ENCODE measurements around the gene LTBR.

DNA sequence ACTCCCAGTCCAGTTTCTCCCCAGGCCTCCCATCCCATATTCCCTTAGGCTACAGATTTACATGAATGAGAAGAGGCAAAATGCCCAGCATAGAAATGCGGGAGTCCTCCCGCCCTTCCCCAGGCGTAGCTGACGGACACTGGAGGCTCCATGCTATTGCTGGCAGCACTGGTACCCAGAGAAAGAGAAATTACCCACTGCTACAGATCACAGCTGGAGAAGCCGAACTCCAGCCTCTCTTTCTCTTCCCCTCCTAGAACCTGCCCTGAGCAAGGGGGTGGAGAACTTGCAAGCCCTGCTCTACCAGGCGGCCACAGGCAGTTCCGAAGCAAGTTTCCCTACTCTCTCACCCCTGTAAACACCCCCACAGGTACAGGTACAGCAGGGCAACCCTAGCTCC is 3.6 kb downstream of the LTBR start:
- TF ChIP-seq REST (IDR thresholded peaks at IDR 0.05; ENCODE audit: insufficient read depth in 1 of 2, low read depth in 2 of 2, low read length in 2 of 2), result no peak
- no peak for TF ChIP-seq POLR2AphosphoS5 (IDR thresholded peaks at IDR 0.05; ENCODE audit: low read depth, low read length)
- TF ChIP-seq SIN3A (IDR thresholded peaks at IDR 0.05; ENCODE audit: borderline replicate concordance, insufficient read depth, low read length), result no peak
- no peak for TF ChIP-seq FOXP2 (optimal IDR thresholded peaks at IDR 0.05; ENCODE audit: borderline replicate concordance, extremely low read depth, extremely low read length, insufficient read depth)

All from PFSK-1 (cell line).